Measurements from ENCODE around the gene SCYGR3. TPM values are rescaled to one million over a fixed set of nuclear protein-coding genes. Genes with fewer than 3 reads are reported as not detected.

Gene SCYGR3
- total RNA-seq, 1 donor from 2014 or later = not detected

DNA sequence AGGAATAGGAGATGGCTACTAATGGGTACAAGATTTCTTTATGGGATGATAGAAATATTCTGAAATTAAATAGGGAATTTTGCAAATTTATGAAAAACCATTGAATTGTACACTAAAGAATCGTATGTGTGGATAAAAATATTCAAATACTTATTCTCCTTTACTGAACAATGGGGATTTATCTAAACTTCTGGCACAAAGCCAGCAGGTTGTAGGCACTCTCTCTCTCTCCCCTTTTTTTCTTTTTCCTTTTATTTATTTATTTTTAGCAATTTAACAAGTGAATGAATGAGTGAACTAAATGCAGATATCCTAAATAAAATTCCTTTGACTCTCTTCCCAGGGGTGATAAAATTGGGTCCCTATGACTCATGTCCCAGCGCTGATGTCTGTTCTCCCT is 37.8 kb downstream of the SCYGR3 start:
- DNase-seq (ENCODE audit: extremely low spot score, unreplicated experiment) = no peak
- Mint-ChIP-seq H3K27me3 (peaks cover 3% of the 10 kb centered on the region), H3K4me1 (ENCODE audit: unreplicated experiment) (no peaks in the 10 kb centered on the region), H3K9me3 (no peaks in the 10 kb centered on the region), H3K4me3 (no peak overlapping the region), H3K36me3 (no peaks in the 10 kb centered on the region), H3K27ac (no peak overlapping the region)
- TF ChIP-seq, protein P1, sequence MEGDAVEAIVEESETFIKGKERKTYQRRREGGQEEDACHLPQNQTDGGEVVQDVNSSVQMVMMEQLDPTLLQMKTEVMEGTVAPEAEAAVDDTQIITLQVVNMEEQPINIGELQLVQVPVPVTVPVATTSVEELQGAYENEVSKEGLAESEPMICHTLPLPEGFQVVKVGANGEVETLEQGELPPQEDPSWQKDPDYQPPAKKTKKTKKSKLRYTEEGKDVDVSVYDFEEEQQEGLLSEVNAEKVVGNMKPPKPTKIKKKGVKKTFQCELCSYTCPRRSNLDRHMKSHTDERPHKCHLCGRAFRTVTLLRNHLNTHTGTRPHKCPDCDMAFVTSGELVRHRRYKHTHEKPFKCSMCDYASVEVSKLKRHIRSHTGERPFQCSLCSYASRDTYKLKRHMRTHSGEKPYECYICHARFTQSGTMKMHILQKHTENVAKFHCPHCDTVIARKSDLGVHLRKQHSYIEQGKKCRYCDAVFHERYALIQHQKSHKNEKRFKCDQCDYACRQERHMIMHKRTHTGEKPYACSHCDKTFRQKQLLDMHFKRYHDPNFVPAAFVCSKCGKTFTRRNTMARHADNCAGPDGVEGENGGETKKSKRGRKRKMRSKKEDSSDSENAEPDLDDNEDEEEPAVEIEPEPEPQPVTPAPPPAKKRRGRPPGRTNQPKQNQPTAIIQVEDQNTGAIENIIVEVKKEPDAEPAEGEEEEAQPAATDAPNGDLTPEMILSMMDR (conservative IDR thresholded peaks at IDR 0.05) = no peak

DNA sequence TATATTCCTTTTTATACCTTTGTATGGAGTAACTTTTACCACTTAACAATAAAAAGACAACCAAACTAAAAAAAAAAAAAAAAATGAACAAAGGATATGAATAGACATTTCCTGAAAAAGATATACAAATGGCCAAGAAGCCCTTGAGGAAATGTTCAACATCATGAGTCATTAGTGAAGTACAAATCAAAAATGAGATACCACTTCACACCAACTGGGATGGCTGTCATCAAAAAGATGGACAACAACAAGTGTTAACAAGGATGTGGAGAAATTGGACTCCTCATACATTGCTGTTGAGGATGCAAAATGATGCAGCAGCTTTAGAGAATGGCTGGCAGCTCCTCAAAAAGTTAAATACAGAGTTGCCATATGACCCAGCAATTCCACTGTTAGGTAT is 38.5 kb downstream of the SCYGR3 start:
- H3K4me1 Mint-ChIP-seq (ENCODE audit: unreplicated experiment) = no peaks in the 10 kb centered on the region
- H3K27me3 Mint-ChIP-seq = peaks cover under 1% of the 10 kb centered on the region
- no peak overlapping the region for H3K4me3 Mint-ChIP-seq
- H3K36me3 Mint-ChIP-seq = no peaks in the 10 kb centered on the region
- no peaks in the 10 kb centered on the region for H3K9me3 Mint-ChIP-seq
- DNase-seq (ENCODE audit: extremely low spot score, unreplicated experiment) = no peak
- TF ChIP-seq, protein P1 (conservative IDR thresholded peaks at IDR 0.05) = no peak
- H3K27ac Mint-ChIP-seq = no peak overlapping the region

DNA sequence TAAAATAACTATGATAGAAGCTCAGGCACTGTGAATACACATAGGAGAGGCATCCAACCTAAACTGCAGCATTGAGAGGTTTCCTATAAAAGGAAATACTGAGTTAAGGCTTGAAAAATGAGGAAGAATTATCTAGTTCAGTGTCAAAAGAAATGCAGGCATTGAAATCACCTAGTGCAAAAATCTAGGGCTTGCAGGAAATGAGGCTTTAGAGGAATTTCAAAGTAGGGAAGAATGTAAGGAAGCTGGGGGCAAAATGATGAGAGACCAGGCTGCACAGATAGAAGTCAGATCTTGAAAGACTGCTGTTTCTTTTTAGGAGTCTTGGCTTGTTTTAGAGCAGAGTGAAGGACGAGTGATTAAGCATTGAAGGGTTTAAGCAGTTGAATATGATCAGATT is 44.0 kb downstream of the SCYGR3 start:
- no peak for DNase-seq (ENCODE audit: extremely low spot score, unreplicated experiment)
- TF ChIP-seq, protein P1 (conservative IDR thresholded peaks at IDR 0.05) = no peak
- Mint-ChIP-seq H3K36me3 (no peaks in the 10 kb centered on the region), H3K27me3 (no peaks in the 10 kb centered on the region), H3K4me3 (no peak overlapping the region), H3K4me1 (ENCODE audit: unreplicated experiment) (no peaks in the 10 kb centered on the region), H3K9me3 (no peaks in the 10 kb centered on the region), H3K27ac (no peak overlapping the region)

- peaks cover 5% of the 10 kb centered on the region for H3K36me3 Mint-ChIP-seq
- TF ChIP-seq, protein P1 (conservative IDR thresholded peaks at IDR 0.05) = no peak
- H3K9me3 Mint-ChIP-seq = no peaks in the 10 kb centered on the region
- DNase-seq (ENCODE audit: extremely low spot score, unreplicated experiment) = no peak
- H3K4me1 Mint-ChIP-seq (ENCODE audit: unreplicated experiment) = no peaks in the 10 kb centered on the region
- no peak overlapping the region for H3K27ac Mint-ChIP-seq
- H3K4me3 Mint-ChIP-seq = no peak overlapping the region
- no peaks in the 10 kb centered on the region for H3K27me3 Mint-ChIP-seq
Measured at GRCh38 chr2:227568852-227569169, 45.8 kb downstream of the SCYGR3 start.

- Mint-ChIP-seq H3K4me1 (ENCODE audit: unreplicated experiment) (no peaks in the 10 kb centered on the region), H3K27me3 (no peaks in the 10 kb centered on the region), H3K27ac (no peak overlapping the region)
Measured at GRCh38 chr2:227566012-227566411, 48.6 kb downstream of the SCYGR3 start.

More at GRCh38 chr2:227566012-227566411, 48.6 kb downstream of the SCYGR3 start:
- Mint-ChIP-seq H3K36me3 (peaks cover 5% of the 10 kb centered on the region), H3K4me3 (no peak overlapping the region), H3K9me3 (no peaks in the 10 kb centered on the region)
- TF ChIP-seq, protein P1 (conservative IDR thresholded peaks at IDR 0.05) = no peak
- DNase-seq (ENCODE audit: extremely low spot score, unreplicated experiment) = no peak

Measured in type B pancreatic cell (in vitro differentiated cells).